Measurements from ENCODE around the gene MAST4. TPM values are rescaled to one million over a fixed set of nuclear protein-coding genes. Genes with fewer than 3 reads are reported as not detected.
"Not testable (repeated sequence)": the region's sequence is repeated elsewhere in the genome, so short reads cannot be mapped to it uniquely, and the experiment has no call there.

MAST4 gene
- polyA plus RNA-seq, 1 donor from 2014 or later, result 11.8 TPM

DNA sequence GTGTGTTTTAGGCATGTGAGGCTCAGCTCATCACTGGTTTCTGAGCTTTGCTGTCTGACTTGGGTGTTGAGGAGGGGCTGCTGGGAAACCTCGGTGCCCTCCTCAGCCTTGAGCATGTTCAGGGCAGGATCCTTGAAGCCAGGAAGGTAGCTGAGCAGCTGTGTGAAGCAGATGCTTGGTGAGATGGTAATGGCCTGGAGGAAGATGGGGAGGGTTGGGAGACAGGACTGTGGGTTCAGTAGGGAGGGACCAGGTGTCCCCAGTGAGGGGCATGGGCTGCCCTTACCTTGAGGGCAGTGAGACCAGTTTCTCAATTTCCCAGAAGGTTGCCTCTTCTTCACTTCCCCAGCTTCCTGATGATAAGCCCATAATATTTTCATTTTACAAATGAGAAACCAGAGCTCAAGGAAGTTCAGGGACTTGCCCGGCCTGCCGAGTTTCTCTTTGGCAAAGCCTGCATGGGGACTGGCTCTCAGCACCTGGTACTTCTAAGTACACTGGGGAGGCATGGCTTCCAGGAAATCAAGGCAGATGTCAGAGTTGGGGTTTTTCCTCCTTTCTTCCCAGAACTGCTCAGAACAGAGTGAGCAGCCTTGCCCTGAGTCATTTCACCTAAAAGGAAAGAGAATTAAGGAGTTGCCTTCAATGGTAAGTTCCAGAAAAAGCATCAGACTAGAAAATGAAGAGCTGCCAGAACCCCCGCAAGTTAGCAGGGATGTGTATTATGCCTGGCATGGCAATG, 225.7 kb downstream of the MAST4 start:
- Mint-ChIP-seq H3K27me3 (no peaks in the 10 kb centered on the region), H3K4me1 (peaks cover 0 to 12% (median 7%) of the 10 kb centered on the region in 3 donors), H3K36me3 (no peaks in the 10 kb centered on the region), H3K27ac (no peak overlapping the region), H3K4me3 (no peak overlapping the region), H3K9me3 (no peaks in the 10 kb centered on the region)

GRCh38 chr5:66822906-66823305, 226.7 kb downstream of the MAST4 start:
- H3K9me3 Mint-ChIP-seq, H3K27me3 Mint-ChIP-seq, H3K27ac Mint-ChIP-seq, H3K36me3 Mint-ChIP-seq, H3K4me3 Mint-ChIP-seq: not testable (repeated sequence)
- peaks cover 0 to 16% (median 7%) of the 10 kb centered on the region in 3 donors for H3K4me1 Mint-ChIP-seq

- peaks cover 5 to 29% (median 16%) of the 10 kb centered on the region in 3 donors for H3K4me1 Mint-ChIP-seq
- H3K27ac Mint-ChIP-seq, result no peak overlapping the region
- peaks cover 0 to 1% (median 0%) of the 10 kb centered on the region in 3 donors for H3K9me3 Mint-ChIP-seq
- H3K4me3 Mint-ChIP-seq, result no peak overlapping the region
- H3K27me3 Mint-ChIP-seq, result peaks cover 9% of the 10 kb centered on the region
- no peaks in the 10 kb centered on the region for H3K36me3 Mint-ChIP-seq
Observed at GRCh38 chr5:66824476-66824875, 228.3 kb downstream of the MAST4 start.

- no peaks in the 10 kb centered on the region for H3K36me3 Mint-ChIP-seq
- no peak overlapping the region for H3K27ac Mint-ChIP-seq
- peaks cover 5 to 35% (median 23%) of the 10 kb centered on the region in 3 donors for H3K4me1 Mint-ChIP-seq
Observed at GRCh38 chr5:66826263-66826662, 230.1 kb downstream of the MAST4 start.

GRCh38 chr5:66826696-66827095, 230.5 kb downstream of the MAST4 start:
- H3K27me3 Mint-ChIP-seq, result peaks cover 13% of the 10 kb centered on the region
- no peak overlapping the region for H3K4me3 Mint-ChIP-seq
- peaks cover 0 to 1% (median 0%) of the 10 kb centered on the region in 3 donors for H3K9me3 Mint-ChIP-seq
- H3K4me1 Mint-ChIP-seq, result peaks cover 5 to 35% (median 23%) of the 10 kb centered on the region in 3 donors
- no peak overlapping the region for H3K27ac Mint-ChIP-seq
- no peaks in the 10 kb centered on the region for H3K36me3 Mint-ChIP-seq

More at GRCh38 chr5:66826263-66826662, 230.1 kb downstream of the MAST4 start:
- Mint-ChIP-seq H3K9me3 (peaks cover 0 to 1% (median 0%) of the 10 kb centered on the region in 3 donors), H3K4me3 (no peak overlapping the region), H3K27me3 (peaks cover 13% of the 10 kb centered on the region)

DNA sequence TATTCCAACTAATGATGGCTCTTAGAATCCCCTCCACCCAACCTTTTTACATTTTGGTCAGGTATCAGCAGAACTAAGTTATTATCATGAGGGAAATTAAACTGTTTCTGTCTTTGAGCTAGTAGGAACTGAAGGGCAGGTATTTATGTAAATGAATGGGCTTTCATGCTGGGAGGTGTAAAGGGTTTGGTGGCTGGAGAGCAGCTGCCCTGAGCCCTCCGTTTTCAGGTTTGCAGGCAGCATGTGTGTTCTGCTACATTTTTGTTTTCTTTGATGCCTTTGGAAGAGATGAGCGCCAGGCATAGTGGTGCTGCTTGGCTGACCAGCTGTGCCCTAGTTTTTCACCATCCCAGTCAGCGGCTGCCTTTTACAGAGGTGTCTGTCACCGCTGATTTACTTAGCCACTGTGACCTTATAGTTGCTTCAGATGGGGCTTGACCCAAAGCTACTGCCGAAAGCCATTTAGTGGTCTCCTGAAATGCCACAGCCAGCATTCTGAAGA, 231.9 kb downstream of the MAST4 start:
- Mint-ChIP-seq H3K4me3 (peak overlapping the region; percentile 31 to 94 (median 77)), H3K36me3 (no peaks in the 10 kb centered on the region), H3K9me3 (peaks cover 0 to 1% (median 0%) of the 10 kb centered on the region in 3 donors), H3K27ac (peak overlapping the region in 1 of 3 donors; percentile 11), H3K4me1 (peaks cover 5 to 27% (median 17%) of the 10 kb centered on the region in 3 donors), H3K27me3 (peaks cover 19% of the 10 kb centered on the region)

DNA sequence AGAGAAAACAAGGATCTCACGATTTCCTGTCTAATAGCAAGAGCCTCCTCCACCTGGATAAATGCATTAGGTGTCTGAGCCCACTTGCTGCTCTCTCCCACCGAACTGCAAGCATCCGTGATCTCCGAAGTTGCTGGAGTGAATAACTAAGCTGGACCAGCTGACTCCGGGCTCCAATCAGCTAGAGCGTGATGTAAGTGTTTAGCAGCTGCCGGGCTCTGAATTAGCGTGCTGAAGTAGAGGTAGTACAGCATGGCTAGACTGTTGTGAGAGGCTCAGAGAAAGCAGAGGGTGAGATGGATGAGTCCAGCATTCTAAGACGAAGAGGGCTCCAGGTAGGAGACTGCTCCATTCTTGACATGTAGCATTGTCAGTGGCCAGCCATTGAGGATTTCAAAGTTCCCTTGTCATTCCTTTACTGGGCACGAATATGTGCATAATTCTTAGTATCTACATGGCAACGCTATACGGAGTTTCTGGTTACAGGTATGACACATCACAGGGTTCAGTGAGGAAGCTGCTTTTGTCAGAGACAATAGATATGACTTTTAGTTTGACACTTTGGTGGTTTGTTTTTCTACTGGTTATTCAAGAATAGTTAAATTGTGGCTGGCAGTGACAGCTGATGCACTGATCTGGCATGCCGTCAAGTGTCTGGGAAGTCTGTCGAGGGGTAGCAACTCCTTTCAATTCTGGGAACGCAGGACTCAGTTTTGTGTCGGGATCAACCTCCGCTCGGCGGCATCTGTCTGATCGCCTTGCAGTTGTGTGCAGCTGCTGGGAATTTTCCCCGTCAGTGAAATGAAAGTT, 232.6 kb downstream of the MAST4 start:
- H3K36me3 Mint-ChIP-seq, result no peaks in the 10 kb centered on the region
- H3K9me3 Mint-ChIP-seq, result peaks cover 0 to 1% (median 0%) of the 10 kb centered on the region in 3 donors
- peaks cover 19% of the 10 kb centered on the region for H3K27me3 Mint-ChIP-seq
- H3K27ac Mint-ChIP-seq, result no peak overlapping the region
- H3K4me3 Mint-ChIP-seq, result peak overlapping the region; percentile 31 to 94 (median 77)
- H3K4me1 Mint-ChIP-seq, result peaks cover 5 to 26% (median 16%) of the 10 kb centered on the region in 3 donors

- peaks cover 0 to 1% (median 0%) of the 10 kb centered on the region in 3 donors for H3K9me3 Mint-ChIP-seq
- H3K4me1 Mint-ChIP-seq, result peaks cover 5 to 24% (median 16%) of the 10 kb centered on the region in 3 donors
- H3K4me3 Mint-ChIP-seq, result peak overlapping the region; percentile 31 to 94 (median 77)
- no peak overlapping the region for H3K27ac Mint-ChIP-seq
- peaks cover 22% of the 10 kb centered on the region for H3K27me3 Mint-ChIP-seq
- peaks cover 3% of the 10 kb centered on the region for H3K36me3 Mint-ChIP-seq
Observed at GRCh38 chr5:66829358-66829674, 233.1 kb downstream of the MAST4 start.

DNA sequence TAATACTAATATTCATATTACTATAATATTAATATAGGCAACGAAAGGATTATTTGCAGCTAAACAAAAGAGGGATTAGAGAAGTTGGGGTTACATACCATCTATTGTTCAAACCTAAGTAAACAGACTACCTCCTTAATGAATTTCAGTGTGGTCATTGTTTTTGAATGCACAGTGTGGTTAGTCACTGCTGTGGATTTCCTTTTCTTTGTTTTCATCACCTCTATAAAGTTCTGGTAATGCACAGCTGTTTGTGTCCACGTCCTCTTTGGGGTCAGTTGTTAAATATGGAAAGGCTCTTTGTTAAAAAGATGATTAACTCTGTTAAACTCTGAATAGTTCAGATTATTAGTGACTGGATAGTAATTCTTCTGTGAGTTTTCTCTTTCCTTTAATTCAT, 233.6 kb downstream of the MAST4 start:
- Mint-ChIP-seq H3K27ac (no peak overlapping the region), H3K4me3 (peak overlapping the region in 1 of 4 donors; percentile 0), H3K36me3 (peaks cover 3% of the 10 kb centered on the region), H3K4me1 (peaks cover 5 to 24% (median 16%) of the 10 kb centered on the region in 3 donors), H3K27me3 (peaks cover 22% of the 10 kb centered on the region), H3K9me3 (peaks cover 0 to 1% (median 0%) of the 10 kb centered on the region in 3 donors)

- Mint-ChIP-seq H3K36me3 (peaks cover 3% of the 10 kb centered on the region), H3K27ac (no peak overlapping the region), H3K9me3 (peaks cover 0 to 1% (median 0%) of the 10 kb centered on the region in 3 donors), H3K4me3 (peak overlapping the region in 1 of 4 donors; percentile 29), H3K27me3 (peaks cover 22% of the 10 kb centered on the region), H3K4me1 (peaks cover 5 to 24% (median 16%) of the 10 kb centered on the region in 3 donors)
Observed at GRCh38 chr5:66830636-66831035, 234.4 kb downstream of the MAST4 start.

DNA sequence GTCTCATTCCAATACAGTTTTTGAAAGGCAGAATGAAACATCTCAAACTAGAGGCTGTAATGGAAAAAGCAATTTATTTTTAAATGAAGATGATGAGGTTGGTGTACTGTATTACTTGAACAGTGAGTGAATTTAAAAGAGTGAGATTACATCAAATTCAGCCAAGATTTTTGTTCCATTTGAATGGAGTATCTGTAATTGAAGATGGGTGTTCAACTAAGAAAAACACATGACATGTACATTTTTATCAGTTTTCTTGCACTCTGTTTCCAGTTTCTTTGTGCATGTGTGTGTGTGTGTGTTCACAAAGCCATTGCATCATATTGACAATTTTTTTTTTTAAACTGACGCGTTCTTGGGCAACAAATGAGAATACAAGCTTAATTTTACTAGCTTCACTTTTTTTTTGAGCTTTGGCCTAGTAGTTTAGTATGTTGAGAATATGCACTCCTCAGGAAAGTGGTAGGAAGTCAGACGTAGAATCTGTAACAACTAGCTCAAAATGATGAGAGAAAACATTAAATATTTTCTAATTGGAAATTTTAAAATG, 243.5 kb downstream of the MAST4 start:
- H3K36me3 Mint-ChIP-seq, result peaks cover 2% of the 10 kb centered on the region
- H3K27ac Mint-ChIP-seq, result peak overlapping the region in 1 of 3 donors; percentile 39
- H3K4me1 Mint-ChIP-seq, result peaks cover 0 to 9% (median 6%) of the 10 kb centered on the region in 3 donors
- H3K9me3 Mint-ChIP-seq, result peaks cover 0 to 1% (median 0%) of the 10 kb centered on the region in 3 donors
- H3K4me3 Mint-ChIP-seq, result no peak overlapping the region
- H3K27me3 Mint-ChIP-seq, result no peaks in the 10 kb centered on the region

- Mint-ChIP-seq H3K9me3 (peaks cover 0 to 1% (median 0%) of the 10 kb centered on the region in 3 donors), H3K27ac (peak overlapping the region in 1 of 3 donors; percentile 35), H3K4me3 (no peak overlapping the region), H3K27me3 (no peaks in the 10 kb centered on the region), H3K4me1 (peaks cover 0 to 9% (median 6%) of the 10 kb centered on the region in 3 donors), H3K36me3 (peaks cover 2% of the 10 kb centered on the region)
Observed at GRCh38 chr5:66840511-66841013, 244.4 kb downstream of the MAST4 start.

DNA sequence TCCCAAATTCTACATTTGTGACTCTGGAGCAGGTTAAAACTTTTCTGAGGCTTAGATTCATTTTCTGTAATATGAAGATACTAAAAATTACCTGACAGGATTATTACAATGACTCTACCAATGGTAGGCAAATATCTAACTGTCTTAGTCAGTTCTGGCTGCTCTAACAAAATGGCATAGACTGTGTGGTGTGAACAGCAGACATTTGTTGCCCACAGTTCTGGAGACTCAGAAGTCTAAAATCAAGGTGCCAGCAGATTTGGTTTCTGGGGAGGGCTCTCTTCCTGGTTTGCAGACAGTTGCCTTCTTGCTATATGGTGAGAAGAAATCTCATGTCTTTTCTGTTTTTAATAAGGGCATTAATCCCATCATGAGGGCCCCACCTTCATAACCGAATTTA, 245.1 kb downstream of the MAST4 start:
- no peak overlapping the region for H3K4me3 Mint-ChIP-seq
- H3K27me3 Mint-ChIP-seq, result no peaks in the 10 kb centered on the region
- H3K27ac Mint-ChIP-seq, result no peak overlapping the region
- peaks cover 0 to 1% (median 0%) of the 10 kb centered on the region in 3 donors for H3K9me3 Mint-ChIP-seq
- peaks cover 0 to 9% (median 6%) of the 10 kb centered on the region in 3 donors for H3K4me1 Mint-ChIP-seq
- H3K36me3 Mint-ChIP-seq, result peaks cover 2% of the 10 kb centered on the region

DNA sequence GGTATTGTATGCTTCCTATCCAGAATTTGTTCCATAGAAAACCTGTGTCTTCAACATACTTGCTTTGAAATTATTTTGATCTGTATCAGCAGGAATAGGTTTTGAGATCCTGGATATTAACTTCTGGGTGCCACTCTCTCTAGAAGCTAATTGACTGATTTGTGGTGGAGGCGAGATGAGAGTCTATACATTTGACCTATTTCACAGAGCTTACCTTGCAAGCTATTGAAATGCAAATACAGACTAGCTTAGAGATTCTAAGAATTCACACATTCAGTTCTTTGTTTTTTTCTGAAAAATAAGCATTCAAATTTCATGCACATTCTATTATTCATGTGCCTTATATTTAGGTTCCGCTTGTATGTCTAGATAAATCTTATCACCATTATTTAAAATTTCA, 246.3 kb downstream of the MAST4 start:
- H3K4me1 Mint-ChIP-seq, result peaks cover 0 to 9% (median 6%) of the 10 kb centered on the region in 3 donors
- H3K4me3 Mint-ChIP-seq, result no peak overlapping the region
- peaks cover 2% of the 10 kb centered on the region for H3K36me3 Mint-ChIP-seq
- no peaks in the 10 kb centered on the region for H3K27me3 Mint-ChIP-seq
- H3K27ac Mint-ChIP-seq, result peak overlapping the region in 1 of 3 donors; percentile 1
- H3K9me3 Mint-ChIP-seq, result peaks cover 0 to 1% (median 0%) of the 10 kb centered on the region in 3 donors

Measured in IgD-negative memory B cell (primary cell).